GM19463 (cell line): ENCODE data around the gene GPR3.
"Not testable (repeated sequence)": the region's sequence is repeated elsewhere in the genome, so short reads cannot be mapped to it uniquely, and the experiment has no call there.

Experiments
- ATAC-seq: cut with Tn5 transposase; IDR thresholded peaks from one replicate; pipeline ENCODE4 v1.9.1; 2021; ENCODE audit warnings: mild to moderate bottlenecking, moderate library complexity; ENCODE audit not compliant: unreplicated experiment

GPR3 gene

DNA sequence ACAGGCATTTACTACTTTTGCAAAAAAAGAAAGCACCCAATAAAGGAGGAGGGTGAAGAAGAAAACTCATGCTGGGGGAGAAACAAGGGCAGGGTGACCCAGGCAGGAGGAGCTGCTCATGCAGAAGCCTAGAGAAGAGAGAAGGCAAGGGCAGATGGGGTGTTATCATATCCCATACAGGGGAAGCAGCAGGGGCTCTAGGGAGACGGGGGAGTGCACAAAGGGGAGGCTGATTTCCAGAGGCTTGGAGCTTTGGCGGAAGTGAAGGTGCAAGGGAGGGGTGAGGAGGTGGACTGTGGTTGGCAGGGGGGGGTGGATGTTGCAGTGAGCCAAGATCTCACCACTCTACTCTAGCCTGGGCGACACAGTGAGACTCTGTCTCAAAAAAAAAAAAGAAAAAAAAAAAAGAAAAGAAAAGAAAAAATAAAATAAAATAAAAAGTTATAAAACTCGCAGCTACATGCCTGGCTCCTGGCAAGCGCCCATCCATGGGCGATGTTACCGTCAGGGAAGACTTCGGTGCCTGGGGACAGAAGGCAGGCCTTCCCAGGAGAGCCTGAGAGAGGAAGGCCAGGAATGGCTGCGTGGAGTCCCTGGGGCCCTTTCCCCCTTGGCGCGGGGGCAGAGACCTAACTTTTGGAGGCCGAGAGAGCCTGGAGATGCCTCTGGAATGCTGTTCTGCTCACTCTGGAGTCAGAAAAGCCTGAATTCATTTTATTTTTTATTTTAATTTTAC is 14.5 kb upstream of the GPR3 start:
- ATAC-seq = no peak

DNA sequence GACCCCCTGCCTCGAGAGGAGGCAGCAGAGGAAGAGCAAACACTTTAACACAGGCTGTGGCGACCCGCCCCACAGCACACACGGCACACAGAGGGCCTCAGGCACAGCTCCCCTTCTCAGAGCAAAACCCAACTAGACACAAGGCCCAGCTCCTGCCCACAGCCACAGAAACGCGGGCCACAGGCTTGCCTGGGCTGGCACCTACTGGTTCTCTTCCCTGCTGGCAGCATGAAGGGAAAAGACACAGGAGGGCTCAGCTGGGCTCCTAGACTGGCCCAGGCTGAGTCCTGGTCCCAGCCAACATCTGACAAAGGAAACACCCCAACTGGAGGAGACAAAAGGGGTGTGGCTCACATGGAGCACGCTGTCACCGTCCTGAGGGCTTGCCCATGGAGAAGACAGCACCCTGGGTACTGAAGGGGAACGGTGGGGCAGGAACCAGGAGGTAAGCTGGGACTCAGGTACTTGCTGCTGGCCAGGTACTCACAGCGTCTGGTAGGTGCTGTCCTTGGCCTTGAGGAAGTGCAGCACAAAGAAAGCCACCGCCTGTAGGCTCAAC is 12.8 kb upstream of the GPR3 start:
- ATAC-seq = no peak

DNA sequence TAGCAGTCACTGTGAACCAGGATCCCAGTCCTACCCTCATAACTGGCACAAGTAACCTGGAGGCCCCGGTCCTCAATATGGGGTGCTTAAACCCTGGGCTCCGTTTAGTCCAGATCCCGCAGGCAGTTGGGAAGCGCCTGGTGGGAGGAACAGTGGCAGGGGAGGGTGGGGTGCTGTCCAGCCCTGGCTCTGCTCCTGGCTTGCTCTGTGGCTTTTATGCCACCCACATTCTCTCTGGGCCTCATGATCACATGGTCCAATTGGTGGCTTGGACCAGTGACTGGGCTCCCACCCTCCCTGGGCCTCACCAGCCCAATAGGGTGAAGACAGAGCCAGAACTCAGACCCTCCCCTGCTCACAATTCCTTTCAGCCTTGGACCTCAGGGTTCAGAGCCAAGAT is 12.2 kb upstream of the GPR3 start:
- no peak for ATAC-seq

DNA sequence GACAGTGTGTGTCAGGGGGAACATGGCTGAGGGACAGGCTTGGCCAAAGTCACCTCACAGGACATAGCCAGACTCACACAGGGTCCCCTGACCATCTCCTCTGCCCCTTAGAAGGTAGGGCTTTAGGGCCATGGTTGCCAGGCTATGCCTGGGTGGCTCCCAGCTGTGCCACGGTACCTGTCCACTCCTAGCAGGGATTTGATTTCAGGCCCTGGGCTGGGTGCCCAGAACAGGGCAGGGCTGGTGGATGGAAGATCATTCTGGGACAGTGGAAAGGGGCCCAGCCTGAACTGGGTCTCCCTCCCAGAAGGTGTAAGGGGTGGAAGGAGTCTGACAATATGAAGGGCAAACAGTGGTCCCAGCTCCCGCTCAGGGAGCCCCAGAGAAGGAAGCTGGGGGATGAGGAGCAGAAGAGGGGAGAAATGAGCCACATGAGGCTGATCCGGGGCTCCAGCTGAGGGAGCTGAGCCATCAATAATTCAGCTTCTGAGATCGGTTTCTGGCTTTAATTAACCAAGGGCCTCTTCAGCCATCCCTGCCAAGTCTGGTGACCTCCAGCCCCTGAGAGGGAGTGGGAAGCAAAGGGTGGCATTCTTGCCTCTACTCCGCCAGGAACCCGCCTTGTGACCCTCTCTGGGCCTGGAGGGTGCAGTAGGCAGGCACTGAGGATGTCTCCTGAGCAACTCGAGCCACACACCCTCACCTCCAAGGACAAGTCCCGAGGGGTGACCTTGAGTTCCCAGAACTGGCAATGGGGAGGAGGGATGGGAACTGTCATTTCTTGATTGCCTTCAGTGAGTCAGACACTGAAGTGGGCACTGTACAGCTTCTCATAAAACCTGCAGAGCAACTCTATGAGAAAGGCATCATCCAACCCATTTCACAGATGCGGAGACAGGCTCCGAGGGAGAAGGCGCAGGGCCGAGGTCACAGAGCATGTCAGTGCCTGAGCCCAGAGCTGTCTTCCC is 11.4 kb upstream of the GPR3 start:
- no peak for ATAC-seq

DNA sequence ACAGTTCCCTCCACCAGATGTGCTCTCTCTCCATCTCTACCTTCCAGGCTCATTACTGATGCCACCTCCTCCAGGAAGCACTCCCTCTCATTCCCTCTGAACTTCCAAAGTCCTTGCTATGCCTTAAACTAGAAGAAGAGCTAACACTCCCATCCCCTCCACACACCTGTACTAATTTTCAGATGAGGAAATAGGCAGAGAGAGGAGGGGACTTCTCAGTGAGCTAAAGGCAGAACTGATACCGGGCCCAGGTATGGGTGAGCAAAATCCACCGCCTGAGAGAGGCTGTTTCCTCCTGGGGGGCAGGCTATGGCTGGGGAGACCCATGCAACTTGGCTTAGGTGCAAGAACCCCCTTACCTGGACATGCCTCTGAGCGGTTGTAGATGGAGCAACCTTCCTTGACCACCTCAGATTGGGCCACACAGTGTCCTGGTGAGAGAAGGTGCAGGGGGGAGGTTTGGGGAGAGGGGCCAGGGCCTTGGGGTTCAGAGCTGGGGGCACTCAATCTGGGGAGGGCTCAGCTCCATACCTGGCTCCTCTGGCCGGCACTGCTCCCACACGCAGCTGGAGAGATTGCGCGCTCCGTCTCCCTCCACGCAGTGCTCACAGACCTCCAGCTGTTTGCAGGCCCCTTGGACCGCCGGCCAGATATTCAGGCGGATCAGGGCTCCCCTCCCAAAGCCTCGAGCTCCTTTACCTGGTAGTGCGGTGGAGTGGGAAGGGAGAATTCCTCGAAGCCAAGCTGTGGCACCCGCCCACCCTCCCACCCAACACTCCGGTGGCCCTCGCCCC is 10.3 kb upstream of the GPR3 start:
- ATAC-seq = no peak

DNA sequence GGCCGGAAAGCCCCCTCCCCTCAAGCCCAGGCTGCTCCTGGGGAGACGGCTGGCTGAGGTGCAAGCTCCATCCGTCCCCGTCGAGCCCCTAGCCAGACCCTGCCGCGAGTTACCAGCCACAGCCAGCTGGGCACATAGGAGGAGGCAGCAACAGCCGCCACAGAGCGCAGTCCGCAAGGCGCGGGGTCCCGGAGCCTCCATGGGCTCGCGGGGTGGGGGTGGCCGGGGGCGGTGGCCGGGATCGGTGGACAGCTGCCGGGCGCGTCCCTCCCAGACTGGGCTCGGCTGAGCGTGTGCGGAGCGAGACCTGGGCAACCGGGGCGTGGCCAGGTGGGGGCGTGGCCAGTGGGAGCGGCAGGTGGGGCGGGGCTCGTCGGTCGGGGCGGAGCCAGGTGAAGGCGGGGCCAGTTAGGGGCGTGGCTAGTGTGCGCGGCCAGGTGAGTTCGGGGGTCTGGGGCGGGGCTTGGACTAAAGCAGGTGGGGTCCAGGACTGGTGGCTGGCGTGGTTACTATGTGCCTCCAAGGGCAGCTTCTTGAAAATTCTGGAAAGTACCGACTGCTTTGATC is 9.3 kb upstream of the GPR3 start, which contains the start of gene CD164L2:
TSS of gene CD164L2 (minus strand) at position 295 of the 567 bp plus-strand sequence. CDS start at position 201, 94 bp downstream.
- ATAC-seq = no peak

DNA sequence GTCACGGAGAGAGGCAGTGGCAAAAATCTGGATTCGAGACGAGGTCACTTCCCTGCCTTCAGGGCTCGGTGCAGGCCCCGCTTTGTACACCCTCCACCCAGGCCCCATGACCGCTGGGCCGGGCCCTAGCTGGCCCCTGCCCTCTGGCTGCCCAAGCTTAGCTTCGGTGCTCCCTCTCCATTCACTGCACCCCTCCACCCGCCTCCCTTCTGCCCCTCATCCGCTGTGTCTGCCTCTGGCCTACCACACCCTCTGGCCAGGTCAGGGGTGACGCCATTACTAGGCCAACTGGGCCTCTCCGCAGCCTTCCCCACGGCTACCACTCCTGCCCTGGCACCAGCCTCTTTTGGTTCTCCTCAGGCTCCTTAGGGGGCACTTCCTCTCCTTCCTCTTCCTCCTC is 8.8 kb upstream of the GPR3 start:
- no peak for ATAC-seq

DNA sequence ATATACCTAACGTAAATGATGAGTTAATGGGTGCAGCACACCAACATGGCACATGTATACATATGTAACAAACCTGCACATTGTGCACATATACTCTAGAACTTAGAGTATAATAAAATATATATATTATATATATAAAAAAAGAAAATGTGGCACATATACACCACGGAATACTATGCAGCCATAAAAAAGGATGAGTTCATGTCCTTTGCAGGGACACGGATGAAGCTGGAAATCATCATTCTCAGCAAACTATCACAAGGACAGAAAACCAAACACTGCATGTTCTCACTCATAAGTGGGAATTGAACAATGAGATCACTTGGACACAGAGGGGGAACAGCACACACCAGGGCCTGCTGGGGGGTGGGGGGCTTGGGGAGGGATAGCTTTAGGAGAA is 7.6 kb upstream of the GPR3 start:
- ATAC-seq = not testable (repeated sequence)

DNA sequence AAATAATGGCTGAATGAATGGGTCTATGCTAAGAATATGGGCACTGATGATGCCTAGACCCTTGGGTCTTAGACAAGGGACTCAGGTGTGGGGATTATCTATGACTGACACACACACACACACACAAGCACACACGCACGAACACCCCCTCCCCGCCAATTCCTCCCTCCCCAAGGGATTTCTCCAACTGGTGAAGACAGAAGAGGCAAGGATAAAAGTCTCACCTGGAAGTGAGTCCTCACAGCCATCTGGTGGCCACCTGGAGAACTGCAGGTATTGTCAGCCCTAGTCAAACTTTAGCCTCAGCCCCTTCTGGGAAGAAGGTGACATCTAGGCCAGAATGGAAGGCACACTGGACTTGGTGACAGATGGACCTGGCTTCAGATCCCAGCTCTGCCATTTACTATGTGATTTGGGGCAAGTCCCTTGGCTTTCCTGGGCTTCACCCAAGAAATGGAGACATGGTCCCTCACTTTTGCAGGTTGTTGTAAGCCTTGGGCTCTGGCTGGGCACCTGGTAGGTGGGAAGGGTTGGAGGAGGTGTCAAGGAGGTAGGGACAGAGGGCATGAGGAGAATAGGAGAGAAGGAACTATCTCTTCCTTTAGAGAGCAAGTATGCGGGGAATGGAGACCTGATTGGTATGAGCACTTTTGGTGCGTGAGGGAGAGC is 4.0 kb upstream of the GPR3 start:
- no peak for ATAC-seq

DNA sequence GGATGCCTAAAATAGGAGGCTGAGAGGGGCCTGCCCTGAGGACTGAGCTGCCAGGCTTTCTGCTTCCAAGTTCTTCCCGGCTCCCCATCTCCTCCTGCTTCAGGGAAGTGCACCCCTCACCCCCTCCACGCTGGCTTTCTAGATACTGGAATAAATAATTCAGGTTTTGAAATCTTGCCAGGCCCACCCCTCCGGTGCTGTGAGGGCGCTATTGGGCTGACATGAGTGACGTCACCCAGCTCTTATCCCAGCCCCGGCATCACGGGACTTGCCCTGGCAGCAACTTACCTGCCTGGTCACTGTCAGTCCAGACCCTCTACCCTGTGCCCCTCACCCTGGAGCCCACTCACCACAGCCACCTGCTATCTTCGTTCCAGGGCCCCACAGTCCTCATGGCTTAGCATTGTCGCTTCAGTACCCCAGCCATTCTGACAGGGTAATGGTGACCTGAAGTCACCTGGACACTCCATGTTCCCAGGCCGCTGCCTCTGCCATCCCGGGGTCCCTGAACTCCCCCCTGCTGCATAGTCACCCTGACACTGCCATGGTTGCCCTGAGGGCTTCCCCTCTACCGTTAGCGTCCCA is 819 bp upstream of the GPR3 start:
- no peak for ATAC-seq

DNA sequence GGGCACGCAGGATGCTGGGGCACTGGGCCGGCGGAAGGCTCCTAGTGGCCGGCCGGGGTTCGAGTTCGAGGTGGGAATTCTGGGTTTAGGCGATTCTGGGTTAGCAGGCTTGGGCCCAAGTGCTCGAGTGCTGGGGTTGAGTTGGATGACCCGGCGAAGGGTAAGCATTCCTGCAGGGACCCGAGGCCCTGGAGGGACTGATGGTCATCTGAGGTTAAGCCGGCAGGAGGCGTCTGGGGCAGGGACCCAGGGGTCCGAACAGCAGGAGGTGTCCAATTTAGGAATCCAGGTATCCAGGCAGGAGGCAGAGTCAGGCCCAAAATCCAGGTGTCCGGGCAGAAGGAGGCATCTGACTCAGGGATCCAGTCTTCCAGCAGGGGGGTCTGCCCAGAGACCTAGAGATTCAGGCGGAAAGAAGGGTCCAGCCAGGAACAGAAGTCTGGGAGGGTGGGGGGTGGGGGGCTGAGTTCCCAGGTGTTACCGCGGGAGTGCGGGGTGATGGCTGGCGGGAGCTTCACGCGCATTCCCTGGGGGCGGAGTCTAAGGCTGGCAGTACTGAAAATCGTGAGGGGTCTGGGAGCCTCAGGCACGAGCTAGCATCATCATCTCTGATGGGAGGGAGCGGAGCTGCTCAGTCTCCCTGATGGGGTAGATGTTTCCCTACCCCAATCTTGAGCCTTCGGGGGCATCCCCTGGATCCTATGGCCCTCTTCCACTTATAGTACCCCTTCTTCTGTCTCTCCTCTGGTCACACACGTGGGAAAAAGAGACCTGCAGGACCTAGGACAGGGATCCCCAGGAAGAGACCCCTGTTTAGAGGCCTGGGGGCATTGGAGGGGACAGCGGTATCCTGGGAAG is 585 bp downstream of the GPR3 start:
- no peak for ATAC-seq

DNA sequence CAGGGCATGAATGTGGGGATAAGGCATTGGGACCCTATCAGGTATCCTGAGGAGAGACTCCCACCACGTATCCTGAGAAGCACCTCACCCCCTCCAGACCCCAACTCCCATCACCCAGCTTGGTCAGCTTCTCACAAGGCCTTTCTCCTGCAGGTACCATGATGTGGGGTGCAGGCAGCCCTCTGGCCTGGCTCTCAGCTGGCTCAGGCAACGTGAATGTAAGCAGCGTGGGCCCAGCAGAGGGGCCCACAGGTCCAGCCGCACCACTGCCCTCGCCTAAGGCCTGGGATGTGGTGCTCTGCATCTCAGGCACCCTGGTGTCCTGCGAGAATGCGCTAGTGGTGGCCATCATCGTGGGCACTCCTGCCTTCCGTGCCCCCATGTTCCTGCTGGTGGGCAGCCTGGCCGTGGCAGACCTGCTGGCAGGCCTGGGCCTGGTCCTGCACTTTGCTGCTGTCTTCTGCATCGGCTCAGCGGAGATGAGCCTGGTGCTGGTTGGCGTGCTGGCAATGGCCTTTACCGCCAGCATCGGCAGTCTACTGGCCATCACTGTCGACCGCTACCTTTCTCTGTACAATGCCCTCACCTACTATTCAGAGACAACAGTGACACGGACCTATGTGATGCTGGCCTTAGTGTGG is 1.3 kb downstream of the GPR3 start:
- ATAC-seq = no peak

DNA sequence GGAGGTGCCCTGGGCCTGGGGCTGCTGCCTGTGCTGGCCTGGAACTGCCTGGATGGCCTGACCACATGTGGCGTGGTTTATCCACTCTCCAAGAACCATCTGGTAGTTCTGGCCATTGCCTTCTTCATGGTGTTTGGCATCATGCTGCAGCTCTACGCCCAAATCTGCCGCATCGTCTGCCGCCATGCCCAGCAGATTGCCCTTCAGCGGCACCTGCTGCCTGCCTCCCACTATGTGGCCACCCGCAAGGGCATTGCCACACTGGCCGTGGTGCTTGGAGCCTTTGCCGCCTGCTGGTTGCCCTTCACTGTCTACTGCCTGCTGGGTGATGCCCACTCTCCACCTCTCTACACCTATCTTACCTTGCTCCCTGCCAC is 1.8 kb downstream of the GPR3 start:
- no peak for ATAC-seq

DNA sequence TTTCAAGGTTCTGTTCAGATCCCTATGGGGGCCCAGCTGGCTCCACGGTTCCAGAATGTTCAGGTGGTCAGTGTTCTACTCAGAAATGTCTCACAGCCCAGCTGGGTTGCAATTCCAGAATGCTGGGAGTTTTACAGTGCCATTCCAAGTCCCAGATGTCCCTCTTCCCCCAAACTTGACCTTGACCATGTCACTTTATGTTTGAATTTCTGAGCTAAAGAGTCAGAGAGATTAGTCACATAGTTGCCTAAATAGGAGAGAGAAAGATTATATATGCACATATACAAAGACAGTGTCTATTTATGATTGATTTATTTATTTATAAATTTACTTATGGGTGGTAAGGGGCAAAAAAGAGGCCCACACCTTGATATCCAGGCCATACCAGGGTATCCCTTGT is 2.5 kb downstream of the GPR3 start:
- ATAC-seq = no peak

DNA sequence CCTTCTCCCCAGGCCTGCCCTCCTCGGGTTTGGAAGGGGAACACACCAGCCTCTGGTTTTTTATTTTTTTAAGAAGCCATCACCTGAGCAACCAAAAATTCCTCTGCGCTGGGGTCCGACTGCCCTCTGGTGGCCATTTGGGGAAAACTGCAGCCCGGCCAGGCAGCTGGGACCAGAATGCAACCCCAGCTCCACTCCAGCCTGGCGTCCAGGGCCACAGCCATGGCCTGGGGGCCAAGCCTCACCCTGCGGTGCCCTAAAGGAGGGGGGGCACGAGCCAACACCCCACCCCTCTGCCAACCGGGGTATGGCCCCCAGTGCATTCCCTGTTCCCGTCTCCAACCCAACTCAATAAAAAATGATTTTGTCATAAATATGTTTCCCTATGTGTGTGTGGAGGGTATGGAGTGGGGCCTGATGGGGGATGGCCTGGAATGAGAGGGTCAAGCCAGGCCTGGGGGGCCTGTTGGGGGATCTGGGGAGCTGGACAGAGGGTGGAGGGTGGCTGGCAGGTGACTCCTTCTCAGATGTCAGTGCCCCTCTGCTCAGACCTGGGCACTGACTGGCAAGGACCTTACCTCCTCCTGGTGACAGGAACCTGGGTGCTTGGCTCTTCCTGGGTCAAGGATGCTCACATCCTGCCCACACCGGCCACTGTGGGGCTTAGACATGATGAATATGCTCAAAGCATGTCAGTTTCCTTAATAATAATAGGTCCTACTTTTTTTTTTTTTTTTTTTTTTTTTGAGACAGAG is 3.2 kb downstream of the GPR3 start:
- no peak for ATAC-seq

DNA sequence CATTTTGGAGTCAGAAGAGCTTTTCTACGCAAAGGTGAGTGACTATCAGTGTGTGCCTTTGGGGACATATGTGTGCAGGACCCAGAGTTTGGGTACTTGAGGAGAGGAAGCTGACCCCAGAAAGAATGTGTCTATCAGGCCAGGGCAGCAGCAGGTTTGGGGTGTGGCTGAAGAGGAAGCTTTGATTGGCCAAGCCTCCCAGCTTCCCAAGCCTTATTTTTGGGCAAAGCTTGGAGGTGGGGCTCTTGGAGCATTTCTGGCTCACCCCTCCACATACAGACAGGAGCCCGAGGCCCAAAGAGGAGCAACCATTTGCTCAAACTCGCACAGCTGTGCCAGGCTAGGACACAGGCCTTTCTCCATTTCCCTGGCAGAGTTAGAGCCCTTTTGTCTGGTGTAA is 4.7 kb downstream of the GPR3 start:
- ATAC-seq = no peak

DNA sequence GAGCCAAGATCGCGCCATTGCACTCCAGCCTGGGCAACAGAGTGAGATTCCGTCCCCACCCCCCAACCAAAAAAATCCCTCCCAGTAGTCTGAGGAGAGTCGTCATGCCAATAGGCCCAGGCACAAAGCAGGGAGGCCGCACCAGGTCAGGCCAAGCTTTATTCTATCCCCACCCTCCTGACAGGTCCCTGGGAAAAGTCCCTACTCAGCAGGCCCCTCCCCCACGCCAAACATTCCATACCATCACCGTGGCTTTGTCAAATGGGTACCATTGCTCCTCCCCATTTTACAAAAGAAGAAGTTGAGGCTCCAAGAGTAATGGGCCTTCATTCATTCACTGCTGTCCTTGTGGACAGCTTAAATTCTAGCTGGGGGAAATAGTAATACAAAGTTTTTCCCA is 5.3 kb downstream of the GPR3 start:
- no peak for ATAC-seq
